ENCODE results near the gene CLEC9A.

GRCh38 chr12:10052193-10052913 is 21.9 kb downstream of the CLEC9A start:
- no peak for TF ChIP-seq POLR2A (IDR thresholded peaks at IDR 0.05; ENCODE audit: low read depth, low read length)
- no peak for TF ChIP-seq CTCF (IDR thresholded peaks at IDR 0.05; ENCODE audit: extremely low read depth in 1 of 2, insufficient read depth in 1 of 2, low read depth in 1 of 2, low read length in 2 of 2)
- TF ChIP-seq POLR2AphosphoS5 (IDR thresholded peaks at IDR 0.05; ENCODE audit: insufficient read depth, low read depth, low read length), result no peak
- TF ChIP-seq MYC (IDR thresholded peaks at IDR 0.05; ENCODE audit: low read depth, low read length), result no peak
- TF ChIP-seq JUN (IDR thresholded peaks at IDR 0.05; ENCODE audit: borderline replicate concordance, insufficient read depth, insufficient read length, low read depth), result no peak
- TF ChIP-seq GATA2 (IDR thresholded peaks at IDR 0.05; ENCODE audit: insufficient read depth, insufficient read length, low read depth, low read length), result no peak
- no peak for TF ChIP-seq EZH2 (IDR thresholded peaks at IDR 0.05; ENCODE audit: borderline replicate concordance, low read depth, low read length, severe bottlenecking)
- TF ChIP-seq FOS (IDR thresholded peaks at IDR 0.05; ENCODE audit: borderline replicate concordance, insufficient read depth, low read length), result no peak

All from endothelial cell of umbilical vein (primary cell).